ENCODE data around the gene MRPS12. TPM values are rescaled to one million over a fixed set of nuclear protein-coding genes. Genes with fewer than 3 reads are reported as not detected.
"Not testable (repeated sequence)": the region's sequence is repeated elsewhere in the genome, so short reads cannot be mapped to it uniquely, and the experiment has no call there.

Gene MRPS12
- total RNA-seq, 4 donors from 2014 or later: 27.2 to 74.6 (median 44.2) TPM

DNA sequence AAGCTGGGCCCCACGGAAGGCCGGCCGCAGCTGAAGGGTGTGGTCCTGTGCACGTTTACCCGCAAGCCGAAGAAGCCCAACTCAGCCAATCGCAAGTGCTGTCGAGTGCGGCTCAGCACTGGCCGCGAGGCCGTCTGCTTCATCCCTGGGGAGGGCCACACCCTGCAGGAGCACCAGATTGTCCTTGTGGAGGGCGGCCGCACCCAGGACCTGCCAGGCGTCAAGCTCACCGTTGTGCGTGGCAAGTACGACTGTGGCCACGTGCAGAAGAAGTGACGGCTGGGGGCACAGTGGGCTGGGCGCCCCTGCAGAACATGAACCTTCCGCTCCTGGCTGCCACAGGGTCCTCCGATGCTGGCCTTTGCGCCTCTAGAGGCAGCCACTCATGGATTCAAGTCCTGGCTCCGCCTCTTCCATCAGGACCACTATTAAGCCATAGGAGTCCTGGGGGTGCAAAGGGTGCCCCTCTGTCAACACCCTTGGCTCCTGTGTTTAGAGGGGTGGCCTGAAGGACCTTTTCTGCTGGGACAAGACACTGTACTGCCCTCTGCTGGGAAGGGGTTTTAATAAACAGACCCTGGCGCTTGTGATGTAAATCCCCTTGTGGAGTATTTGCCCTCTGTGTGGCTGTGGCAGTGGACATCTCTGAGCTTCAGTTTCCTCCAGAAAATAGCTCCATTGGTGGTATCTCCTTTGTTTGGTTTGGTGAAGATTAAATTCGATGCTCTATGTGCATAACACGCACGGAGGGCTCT is 1.9 kb downstream of the MRPS12 start:
- no peak overlapping the region for H3K27ac ChIP-seq
- intact Hi-C loops (cut with DNase I): no loop called here
- WGBS, 2 donors: 84 to 85% methylated on average over 5 to 12 of the region's 29 CpGs
- peaks cover 0 to 4% (median 0%) of the 10 kb centered on the region in 3 donors for H3K9me3 ChIP-seq
- TF ChIP-seq, protein P1, sequence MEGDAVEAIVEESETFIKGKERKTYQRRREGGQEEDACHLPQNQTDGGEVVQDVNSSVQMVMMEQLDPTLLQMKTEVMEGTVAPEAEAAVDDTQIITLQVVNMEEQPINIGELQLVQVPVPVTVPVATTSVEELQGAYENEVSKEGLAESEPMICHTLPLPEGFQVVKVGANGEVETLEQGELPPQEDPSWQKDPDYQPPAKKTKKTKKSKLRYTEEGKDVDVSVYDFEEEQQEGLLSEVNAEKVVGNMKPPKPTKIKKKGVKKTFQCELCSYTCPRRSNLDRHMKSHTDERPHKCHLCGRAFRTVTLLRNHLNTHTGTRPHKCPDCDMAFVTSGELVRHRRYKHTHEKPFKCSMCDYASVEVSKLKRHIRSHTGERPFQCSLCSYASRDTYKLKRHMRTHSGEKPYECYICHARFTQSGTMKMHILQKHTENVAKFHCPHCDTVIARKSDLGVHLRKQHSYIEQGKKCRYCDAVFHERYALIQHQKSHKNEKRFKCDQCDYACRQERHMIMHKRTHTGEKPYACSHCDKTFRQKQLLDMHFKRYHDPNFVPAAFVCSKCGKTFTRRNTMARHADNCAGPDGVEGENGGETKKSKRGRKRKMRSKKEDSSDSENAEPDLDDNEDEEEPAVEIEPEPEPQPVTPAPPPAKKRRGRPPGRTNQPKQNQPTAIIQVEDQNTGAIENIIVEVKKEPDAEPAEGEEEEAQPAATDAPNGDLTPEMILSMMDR (IDR thresholded peaks at IDR 0.05): peak in 2 of 6 experiments; percentile 14 to 36
- no peak for TF ChIP-seq POLR2A (IDR thresholded peaks at IDR 0.05)
- no peaks in the 10 kb centered on the region for H3K27me3 ChIP-seq
- peaks cover 0 to 32% (median 8%) of the 10 kb centered on the region in 3 donors for H3K36me3 ChIP-seq
- H3K4me1 ChIP-seq: peaks cover 12 to 30% (median 18%) of the 10 kb centered on the region in 3 donors
- DNase-seq: no peak
- H3K4me3 ChIP-seq: no peak overlapping the region

DNA sequence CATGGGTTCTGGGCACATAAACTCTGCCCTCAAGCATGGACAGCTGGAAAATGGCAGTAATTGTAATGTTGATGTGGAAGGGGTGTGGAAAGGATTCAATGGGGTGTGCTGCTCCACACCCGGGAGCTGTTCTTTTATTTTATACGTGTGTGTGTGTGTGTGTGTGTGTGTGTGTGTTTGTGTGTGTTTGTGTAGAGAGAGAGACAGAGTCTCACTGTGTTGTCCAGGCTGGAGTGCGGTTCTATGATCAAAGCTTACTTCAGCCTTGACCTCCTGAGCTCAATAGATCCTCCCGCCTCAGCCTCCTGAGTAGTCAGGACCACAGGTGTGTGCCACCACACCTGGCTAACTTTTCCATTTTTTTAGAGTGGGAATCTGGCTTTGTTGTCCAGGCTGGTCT is 2.8 kb downstream of the MRPS12 start:
- H3K36me3 ChIP-seq: peaks cover 0 to 32% (median 8%) of the 10 kb centered on the region in 3 donors
- no peak for DNase-seq
- intact Hi-C loops (cut with DNase I): no loop called here
- H3K4me3 ChIP-seq: no peak overlapping the region
- peaks cover 0 to 4% (median 0%) of the 10 kb centered on the region in 3 donors for H3K9me3 ChIP-seq
- no peak overlapping the region for H3K27ac ChIP-seq
- 59 to 72% methylated on average over 4 of the region's 4 CpGs for WGBS, 2 donors
- no peak for TF ChIP-seq POLR2A (IDR thresholded peaks at IDR 0.05)
- TF ChIP-seq, protein P1 (IDR thresholded peaks at IDR 0.05): no peak
- no peaks in the 10 kb centered on the region for H3K27me3 ChIP-seq
- H3K4me1 ChIP-seq: peaks cover 12 to 30% (median 18%) of the 10 kb centered on the region in 3 donors

DNA sequence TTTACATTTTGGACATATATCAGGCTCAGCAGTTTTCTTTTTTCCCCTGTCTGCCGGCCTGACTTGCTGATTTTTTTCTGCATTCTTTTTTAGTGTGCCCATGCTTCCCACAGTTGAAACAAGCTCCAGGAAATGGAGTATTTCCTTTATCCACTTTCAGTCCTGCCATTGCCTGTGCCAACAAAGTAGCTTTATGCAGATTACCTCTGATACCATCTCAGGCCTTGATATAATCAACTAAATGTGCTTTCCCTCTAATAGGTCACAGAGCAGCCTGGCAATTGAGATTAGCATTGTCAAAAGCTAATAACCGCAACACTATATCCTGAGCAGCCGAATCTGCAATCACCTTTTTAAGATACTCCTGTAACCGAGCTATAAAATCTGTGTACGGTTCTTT is 9.2 kb downstream of the MRPS12 start:
- no peak for DNase-seq
- Histone ChIP-seq H3K36me3 (peaks cover 0 to 4% (median 0%) of the 10 kb centered on the region in 3 donors), H3K4me1 (no peaks in the 10 kb centered on the region), H3K27me3 (no peaks in the 10 kb centered on the region), H3K4me3 (no peak overlapping the region), H3K27ac (no peak overlapping the region), H3K9me3 (peaks cover 0 to under 1% (median 0%) of the 10 kb centered on the region in 3 donors)
- 61 to 65% methylated on average over 5 of the region's 5 CpGs for WGBS, 2 donors
- intact Hi-C loops (cut with DNase I): no loop called here
- TF ChIP-seq POLR2A (IDR thresholded peaks at IDR 0.05): no peak
- TF ChIP-seq, protein P1 (IDR thresholded peaks at IDR 0.05): no peak

DNA sequence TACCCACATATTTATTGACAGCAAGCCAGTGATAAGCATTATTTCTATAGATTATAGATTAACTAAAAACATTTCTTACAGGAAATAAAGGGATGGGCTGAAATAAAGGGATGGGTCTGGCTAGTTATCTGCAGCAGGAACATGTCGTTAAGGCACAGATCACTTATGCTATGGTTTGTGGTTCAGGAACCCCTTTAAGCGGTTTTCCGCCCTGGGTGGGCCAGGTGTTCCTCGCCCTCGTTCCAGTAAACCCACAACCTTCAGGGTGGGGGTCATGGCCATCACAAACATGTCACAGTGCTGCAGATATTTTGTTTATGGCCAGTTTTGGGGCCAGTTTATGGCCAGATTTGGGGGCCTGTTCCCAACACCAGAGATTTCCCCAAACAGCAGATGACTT is 10.7 kb downstream of the MRPS12 start:
- H3K4me1 ChIP-seq; H3K4me3 ChIP-seq; H3K36me3 ChIP-seq; H3K27ac ChIP-seq; H3K27me3 ChIP-seq; DNase-seq; intact Hi-C loops (cut with DNase I); H3K9me3 ChIP-seq: not testable (repeated sequence)
- WGBS, 2 donors: 59 to 71% methylated on average over 5 of the region's 5 CpGs

DNA sequence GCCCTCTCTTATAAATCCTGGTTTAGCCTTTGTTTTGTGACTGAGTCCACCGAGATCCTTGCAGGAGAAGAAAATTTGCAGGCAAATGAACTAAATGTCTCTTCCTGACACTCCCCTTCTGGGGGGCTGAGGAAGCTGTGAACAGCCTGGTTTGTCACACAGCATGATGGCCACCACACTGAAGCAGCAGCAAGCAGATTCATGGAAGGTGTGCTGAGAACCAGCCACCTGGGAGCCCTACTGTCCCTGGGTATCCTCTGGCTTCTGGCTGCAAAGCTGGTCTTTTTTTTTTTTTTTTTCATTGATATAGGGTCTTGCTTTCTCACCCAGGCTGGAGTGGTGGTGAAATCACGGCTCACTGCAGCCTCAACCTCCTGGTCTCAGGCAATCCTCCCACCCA is 11.2 kb downstream of the MRPS12 start:
- Histone ChIP-seq H3K4me1 (no peaks in the 10 kb centered on the region), H3K36me3 (peaks cover 0 to 13% (median 0%) of the 10 kb centered on the region in 3 donors), H3K27me3 (no peaks in the 10 kb centered on the region), H3K9me3 (no peaks in the 10 kb centered on the region), H3K4me3 (no peak overlapping the region), H3K27ac (no peak overlapping the region)
- 43% methylated on average over 1 of the region's 2 CpGs; no CpG with 5 or more reads in 1 of the 2 donors for WGBS, 2 donors
- DNase-seq: no peak
- no peak for TF ChIP-seq POLR2A (IDR thresholded peaks at IDR 0.05)
- TF ChIP-seq, protein P1 (IDR thresholded peaks at IDR 0.05): no peak
- intact Hi-C loops (cut with DNase I): no loop called here

Measured in esophagus squamous epithelium (tissue), 5 donors.